ENCODE data around the gene CASKIN1. TPM values are rescaled to one million over a fixed set of nuclear protein-coding genes. Genes with fewer than 3 reads are reported as not detected.

The CASKIN1 gene
- total and polyA plus RNA-seq, 4 donors, result under 0.01 to 0.17 (median 0.09) TPM; not detected in 1

GRCh38 chr16:2230376-2230775 lies 34.0 kb upstream of the CASKIN1 start:
- no peak for DNase-seq (ENCODE audit: low spot score)
- peaks cover 0 to 61% (median 30%) of the 10 kb centered on the region in 4 donors for H3K36me3 ChIP-seq (ENCODE audit: control insufficient read depth in 4 of 4, insufficient read depth in 3 of 4, low read depth in 1 of 4, low read length in 3 of 4)
- H3K4me1 ChIP-seq (ENCODE audit: control insufficient read depth in 4 of 4, insufficient read depth in 4 of 4, low read length in 3 of 4), result peaks cover 5 to 18% (median 13%) of the 10 kb centered on the region in 4 donors
- H3K4me3 ChIP-seq (ENCODE audit: low read depth in 1 of 3, low read length in 3 of 3), result no peak overlapping the region
- TF ChIP-seq RXRA (IDR thresholded peaks at IDR 0.05) (no peak), NR2F2 (IDR thresholded peaks at IDR 0.05) (no peak)
- no peaks in the 10 kb centered on the region for H3K27me3 ChIP-seq (ENCODE audit: control insufficient read depth in 4 of 4, insufficient read depth in 4 of 4, low read length in 3 of 4)
- 93% methylated on average over 13 of the region's 13 CpGs for WGBS
- H3K27ac ChIP-seq (ENCODE audit: low read depth in 1 of 2, low read length in 2 of 2), result no peak overlapping the region
- H3K9ac ChIP-seq (ENCODE audit: low read depth in 1 of 2, low read length in 2 of 2), result no peak overlapping the region
- no peaks in the 10 kb centered on the region for H3K9me3 ChIP-seq (ENCODE audit: control insufficient read depth in 4 of 4, low read length in 3 of 4)

DNA sequence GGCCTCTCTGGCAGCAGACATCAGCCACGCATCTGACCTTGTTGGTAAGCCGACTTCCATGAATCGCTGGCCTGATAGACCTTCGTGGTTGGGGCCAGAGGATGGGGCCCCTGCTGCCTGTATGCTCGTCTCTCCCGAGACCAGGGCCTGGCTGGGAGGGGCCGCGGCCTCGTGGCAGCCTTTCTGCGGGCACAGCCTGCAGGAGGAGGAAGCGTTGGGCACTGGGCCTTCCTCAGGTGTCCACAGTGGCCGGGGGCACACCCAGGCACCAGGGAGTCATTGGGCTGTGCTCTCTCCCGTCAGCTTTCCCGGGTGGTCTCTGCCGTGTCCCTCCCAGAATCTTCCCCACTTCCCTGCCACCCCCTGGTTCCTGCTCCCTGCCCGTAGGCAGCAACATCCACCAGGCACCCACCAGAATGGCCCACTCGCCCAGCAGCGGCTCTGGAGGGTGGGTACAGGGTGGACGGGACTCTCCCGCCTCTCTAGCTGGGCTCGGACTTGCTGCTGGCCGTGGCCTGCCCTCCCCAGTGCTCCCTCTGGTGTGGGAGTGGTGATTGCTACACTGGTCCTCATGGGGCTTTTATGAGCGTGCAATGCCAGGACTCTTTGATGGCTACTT lies 33.3 kb upstream of the CASKIN1 start:
- Histone ChIP-seq H3K27me3 (ENCODE audit: control insufficient read depth in 4 of 4, insufficient read depth in 4 of 4, low read length in 3 of 4) (no peaks in the 10 kb centered on the region), H3K27ac (ENCODE audit: low read depth in 1 of 2, low read length in 2 of 2) (no peak overlapping the region), H3K9ac (ENCODE audit: low read depth in 1 of 2, low read length in 2 of 2) (no peak overlapping the region), H3K36me3 (ENCODE audit: control insufficient read depth in 4 of 4, insufficient read depth in 3 of 4, low read depth in 1 of 4, low read length in 3 of 4) (peaks cover 0 to 55% (median 28%) of the 10 kb centered on the region in 4 donors), H3K4me3 (ENCODE audit: low read depth in 1 of 3, low read length in 3 of 3) (no peak overlapping the region), H3K4me1 (ENCODE audit: control insufficient read depth in 4 of 4, insufficient read depth in 4 of 4, low read length in 3 of 4) (peaks cover 5 to 23% (median 18%) of the 10 kb centered on the region in 4 donors), H3K9me3 (ENCODE audit: control insufficient read depth in 4 of 4, low read length in 3 of 4) (no peaks in the 10 kb centered on the region)
- TF ChIP-seq FOXA2 (IDR thresholded peaks at IDR 0.05) (no peak), SP1 (IDR thresholded peaks at IDR 0.05) (no peak), HNF4A (conservative IDR thresholded peaks at IDR 0.05) (no peak), EGR1 (IDR thresholded peaks at IDR 0.05; ENCODE audit: low read depth in 2 of 2) (no peak), RXRA (IDR thresholded peaks at IDR 0.05) (no peak), GABPA (IDR thresholded peaks at IDR 0.05 in 1 of 2, conservative IDR thresholded peaks at IDR 0.05 in 1 of 2) (no peak), MAX (IDR thresholded peaks at IDR 0.05) (no peak), YY1 (IDR thresholded peaks at IDR 0.05) (no peak), TAF1 (conservative IDR thresholded peaks at IDR 0.05) (no peak), HNF4G (IDR thresholded peaks at IDR 0.05) (no peak), ZBTB33 (IDR thresholded peaks at IDR 0.05) (no peak), JUND (IDR thresholded peaks at IDR 0.05) (no peak)
- TF ChIP-seq, protein P1, sequence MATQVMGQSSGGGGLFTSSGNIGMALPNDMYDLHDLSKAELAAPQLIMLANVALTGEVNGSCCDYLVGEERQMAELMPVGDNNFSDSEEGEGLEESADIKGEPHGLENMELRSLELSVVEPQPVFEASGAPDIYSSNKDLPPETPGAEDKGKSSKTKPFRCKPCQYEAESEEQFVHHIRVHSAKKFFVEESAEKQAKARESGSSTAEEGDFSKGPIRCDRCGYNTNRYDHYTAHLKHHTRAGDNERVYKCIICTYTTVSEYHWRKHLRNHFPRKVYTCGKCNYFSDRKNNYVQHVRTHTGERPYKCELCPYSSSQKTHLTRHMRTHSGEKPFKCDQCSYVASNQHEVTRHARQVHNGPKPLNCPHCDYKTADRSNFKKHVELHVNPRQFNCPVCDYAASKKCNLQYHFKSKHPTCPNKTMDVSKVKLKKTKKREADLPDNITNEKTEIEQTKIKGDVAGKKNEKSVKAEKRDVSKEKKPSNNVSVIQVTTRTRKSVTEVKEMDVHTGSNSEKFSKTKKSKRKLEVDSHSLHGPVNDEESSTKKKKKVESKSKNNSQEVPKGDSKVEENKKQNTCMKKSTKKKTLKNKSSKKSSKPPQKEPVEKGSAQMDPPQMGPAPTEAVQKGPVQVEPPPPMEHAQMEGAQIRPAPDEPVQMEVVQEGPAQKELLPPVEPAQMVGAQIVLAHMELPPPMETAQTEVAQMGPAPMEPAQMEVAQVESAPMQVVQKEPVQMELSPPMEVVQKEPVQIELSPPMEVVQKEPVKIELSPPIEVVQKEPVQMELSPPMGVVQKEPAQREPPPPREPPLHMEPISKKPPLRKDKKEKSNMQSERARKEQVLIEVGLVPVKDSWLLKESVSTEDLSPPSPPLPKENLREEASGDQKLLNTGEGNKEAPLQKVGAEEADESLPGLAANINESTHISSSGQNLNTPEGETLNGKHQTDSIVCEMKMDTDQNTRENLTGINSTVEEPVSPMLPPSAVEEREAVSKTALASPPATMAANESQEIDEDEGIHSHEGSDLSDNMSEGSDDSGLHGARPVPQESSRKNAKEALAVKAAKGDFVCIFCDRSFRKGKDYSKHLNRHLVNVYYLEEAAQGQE (IDR thresholded peaks at IDR 0.05), result no peak
- TF ChIP-seq, protein P2, sequence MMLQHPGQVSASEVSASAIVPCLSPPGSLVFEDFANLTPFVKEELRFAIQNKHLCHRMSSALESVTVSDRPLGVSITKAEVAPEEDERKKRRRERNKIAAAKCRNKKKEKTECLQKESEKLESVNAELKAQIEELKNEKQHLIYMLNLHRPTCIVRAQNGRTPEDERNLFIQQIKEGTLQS (IDR thresholded peaks at IDR 0.05), result no peak
- TF ChIP-seq, protein P3, sequence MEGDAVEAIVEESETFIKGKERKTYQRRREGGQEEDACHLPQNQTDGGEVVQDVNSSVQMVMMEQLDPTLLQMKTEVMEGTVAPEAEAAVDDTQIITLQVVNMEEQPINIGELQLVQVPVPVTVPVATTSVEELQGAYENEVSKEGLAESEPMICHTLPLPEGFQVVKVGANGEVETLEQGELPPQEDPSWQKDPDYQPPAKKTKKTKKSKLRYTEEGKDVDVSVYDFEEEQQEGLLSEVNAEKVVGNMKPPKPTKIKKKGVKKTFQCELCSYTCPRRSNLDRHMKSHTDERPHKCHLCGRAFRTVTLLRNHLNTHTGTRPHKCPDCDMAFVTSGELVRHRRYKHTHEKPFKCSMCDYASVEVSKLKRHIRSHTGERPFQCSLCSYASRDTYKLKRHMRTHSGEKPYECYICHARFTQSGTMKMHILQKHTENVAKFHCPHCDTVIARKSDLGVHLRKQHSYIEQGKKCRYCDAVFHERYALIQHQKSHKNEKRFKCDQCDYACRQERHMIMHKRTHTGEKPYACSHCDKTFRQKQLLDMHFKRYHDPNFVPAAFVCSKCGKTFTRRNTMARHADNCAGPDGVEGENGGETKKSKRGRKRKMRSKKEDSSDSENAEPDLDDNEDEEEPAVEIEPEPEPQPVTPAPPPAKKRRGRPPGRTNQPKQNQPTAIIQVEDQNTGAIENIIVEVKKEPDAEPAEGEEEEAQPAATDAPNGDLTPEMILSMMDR (IDR thresholded peaks at IDR 0.05; ENCODE audit: low read depth, low read length, missing input control), result no peak
- 96% methylated on average over 23 of the region's 23 CpGs for WGBS
- DNase-seq (ENCODE audit: low spot score), result no peak
